Limb (tissue), 2 donors: ENCODE results near the gene TMEM131L.
A peak's percentile ranks its signal among the peaks of the same experiment; 100 is the strongest.

Experiments
- DNase-seq, 2 donors: peaks; one replicate each; pipeline ENCODE4 v3.0.0-alpha.2; 2016; ENCODE audit errors: extremely low spot score in 2 of 2

The TMEM131L gene

DNA sequence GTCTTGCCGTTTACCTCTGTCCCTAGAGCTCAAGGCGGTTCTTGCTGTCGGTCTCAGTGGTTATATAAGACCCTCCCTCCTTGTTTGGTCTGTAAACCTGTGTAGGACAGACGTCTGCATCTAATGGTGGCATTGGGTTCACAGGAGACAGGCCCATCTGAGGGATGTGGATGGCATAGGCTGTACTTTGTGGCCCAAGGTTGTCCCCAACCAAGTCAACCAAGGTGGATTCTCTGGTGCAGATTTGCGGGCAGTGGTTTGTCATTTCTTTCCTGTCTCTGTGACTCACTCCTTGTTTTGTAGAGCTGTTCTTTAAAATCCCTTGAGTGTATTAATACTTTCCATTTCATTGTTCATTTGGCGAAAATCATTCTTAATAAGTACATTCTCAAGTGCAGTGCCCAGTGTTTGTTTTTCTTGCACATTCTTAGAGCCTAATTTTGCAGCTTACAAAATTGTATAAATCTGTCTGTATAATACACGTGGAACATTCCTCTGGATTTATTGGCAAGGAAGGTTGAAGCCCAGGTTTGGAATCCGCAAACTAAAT is 149.9 kb downstream of the TMEM131L start:
- no peak for DNase-seq

DNA sequence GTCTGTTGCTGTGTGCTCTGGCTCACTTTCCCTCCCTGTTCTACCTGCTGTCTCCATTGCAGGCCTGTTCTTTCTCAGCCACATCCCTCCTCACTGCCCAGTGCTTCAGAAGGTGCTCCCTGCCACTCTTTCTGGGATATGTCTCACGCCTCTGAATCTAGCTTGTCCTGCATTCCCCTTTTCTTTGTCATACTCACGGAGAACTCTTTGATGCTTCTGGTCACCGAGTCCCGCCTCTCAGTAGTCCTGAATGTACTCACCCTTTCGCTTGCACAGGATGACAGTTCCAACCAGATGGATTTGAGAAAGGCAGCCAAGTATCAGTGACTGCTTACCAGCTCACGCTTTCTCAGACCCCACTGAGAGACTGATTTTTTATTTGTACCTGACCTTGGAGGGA is 152.7 kb downstream of the TMEM131L start:
- DNase-seq = no peak

DNA sequence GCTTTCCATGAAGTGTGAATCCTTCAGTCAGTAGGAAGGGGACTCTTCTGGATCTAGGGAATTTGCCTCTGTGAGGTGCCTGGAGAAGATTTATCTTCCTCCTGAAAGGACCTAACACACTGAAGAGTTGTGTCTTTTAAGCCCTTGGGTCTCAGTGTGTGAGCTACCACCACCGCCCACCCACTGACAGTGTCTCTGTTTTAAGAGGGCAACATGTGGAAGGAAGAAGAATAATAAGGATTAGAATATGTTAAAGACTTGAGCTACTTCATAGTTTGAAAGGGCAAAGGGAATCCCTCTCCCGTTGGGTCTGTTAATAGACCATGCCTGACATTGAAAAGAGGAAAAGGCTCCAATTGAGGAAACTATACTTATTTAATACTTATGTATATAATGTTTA is 153.7 kb downstream of the TMEM131L start:
- DNase-seq = no peak

DNA sequence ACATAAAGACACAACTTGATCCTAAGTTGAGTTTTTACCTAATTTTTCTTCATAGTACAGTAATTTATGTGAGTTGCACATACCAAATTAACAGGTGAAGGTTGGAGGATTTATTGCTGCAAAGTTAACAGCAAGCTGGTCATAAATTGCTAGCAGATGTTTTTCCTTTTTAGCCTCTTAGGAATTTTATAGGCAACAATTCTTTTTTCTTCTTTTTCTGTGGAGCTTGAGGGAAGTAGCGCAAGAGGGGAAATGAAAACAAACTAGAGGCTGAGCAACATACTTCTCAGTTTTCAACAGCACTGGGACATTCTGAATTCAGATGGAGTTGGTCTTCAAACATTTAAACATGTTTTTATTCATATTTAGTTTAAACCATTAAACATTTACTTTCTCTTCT is 154.2 kb downstream of the TMEM131L start:
- DNase-seq = peak in 1 of 2 donors; percentile 34

DNA sequence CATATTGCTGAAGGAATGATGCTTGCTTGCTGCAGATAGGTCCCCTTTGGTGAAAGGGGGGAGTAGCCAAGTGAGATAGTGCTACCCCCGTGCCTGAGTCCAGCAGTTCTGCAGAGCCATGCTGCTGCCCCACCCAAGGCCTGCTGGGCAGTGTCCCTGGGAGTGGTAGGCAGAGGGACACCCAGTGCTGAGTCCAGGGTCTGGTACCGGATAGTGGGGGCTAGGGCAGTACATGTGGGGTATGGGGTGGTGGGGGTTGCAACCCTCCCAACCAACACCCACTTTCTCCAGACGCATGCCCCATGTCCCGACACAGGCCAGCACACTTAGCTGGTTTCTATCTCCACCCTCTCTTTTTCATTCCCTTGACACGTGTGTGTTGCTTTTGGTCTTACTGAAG is 155.9 kb downstream of the TMEM131L start:
- DNase-seq = no peak

DNA sequence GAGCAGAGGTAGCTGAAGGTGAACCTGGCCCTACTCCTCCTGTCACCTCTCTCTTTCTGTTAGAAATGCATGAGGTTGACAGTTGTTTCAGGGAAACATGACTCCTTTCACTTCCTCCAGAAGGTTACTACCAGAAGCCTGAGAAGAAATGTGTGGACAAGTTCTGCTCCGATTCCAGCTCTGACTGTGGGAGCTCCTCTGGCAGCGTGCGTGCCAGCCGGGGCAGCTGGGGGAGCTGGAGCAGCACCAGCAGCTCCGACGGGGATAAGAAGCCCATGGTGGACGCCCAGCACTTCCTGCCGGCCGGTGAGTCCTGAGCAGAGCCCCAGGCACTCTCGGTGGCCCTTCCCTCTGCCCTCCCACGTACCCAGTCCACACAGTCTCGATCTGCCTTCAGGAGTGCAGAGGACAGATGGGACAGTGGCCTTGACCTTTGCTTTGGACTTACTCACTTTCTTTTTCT is 156.6 kb downstream of the TMEM131L start:
- DNase-seq = no peak

DNA sequence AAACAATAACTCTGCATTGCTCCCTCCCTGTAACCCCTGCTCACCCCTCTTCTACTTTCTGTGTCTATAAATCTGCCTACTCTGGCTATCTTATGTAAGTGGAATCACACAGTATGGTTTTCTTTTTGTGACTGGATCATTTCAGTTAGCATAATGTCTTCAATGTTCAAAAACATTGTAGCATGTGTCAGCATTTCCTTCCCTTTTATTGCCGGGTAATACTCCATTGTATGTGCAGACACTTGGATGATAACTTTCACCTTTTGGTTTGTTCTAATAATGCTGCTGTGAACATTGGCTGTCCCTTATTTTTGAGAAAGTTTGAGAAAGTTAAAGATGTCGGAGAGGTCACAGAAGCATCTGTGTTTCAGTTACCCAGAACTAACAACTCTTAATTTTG is 157.3 kb downstream of the TMEM131L start:
- DNase-seq = no peak

DNA sequence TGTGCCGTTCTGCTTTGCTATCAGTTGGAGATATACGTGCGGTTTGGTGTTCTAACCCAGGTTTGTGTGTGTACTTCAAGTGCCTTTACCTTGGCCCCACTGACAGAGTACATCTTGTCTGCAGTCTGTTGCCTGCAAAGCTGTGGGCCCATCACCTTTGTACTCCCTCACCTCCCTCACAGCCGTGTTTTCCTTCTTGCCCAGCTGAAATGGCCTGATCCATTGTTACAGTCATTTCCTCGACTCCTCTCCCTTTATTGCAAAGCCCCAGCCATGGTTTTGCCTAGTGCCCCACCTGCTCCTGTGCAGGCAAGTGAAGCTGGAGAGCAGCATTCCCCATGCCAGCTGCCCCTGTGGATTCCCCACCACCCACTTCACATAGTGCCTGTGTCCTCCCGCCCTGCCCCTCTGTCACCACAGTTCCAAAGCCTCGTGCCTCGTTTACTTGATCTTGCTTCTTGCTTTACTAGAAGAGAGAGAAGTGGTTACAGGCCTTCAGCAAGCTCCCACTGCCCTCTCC is 162.7 kb downstream of the TMEM131L start:
- DNase-seq = no peak

DNA sequence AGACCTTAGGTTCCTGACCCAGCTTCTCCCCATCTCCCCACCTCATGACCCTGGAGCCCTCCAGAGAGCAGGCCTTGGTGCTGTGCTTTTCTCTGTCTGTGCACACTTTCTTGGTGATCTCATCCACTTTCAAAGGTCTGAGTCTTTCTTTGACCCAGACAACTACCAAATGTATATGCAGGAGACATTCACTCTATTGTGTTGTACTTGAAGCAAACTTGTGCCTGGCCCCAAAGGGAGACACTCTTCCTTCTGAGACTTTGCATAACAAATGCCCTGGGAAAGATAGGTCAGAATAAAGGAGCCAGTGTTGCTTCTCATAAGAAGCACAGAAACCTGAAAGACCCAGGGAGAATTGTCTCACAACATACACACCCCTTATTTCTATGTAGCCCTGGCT is 163.6 kb downstream of the TMEM131L start:
- DNase-seq = no peak

DNA sequence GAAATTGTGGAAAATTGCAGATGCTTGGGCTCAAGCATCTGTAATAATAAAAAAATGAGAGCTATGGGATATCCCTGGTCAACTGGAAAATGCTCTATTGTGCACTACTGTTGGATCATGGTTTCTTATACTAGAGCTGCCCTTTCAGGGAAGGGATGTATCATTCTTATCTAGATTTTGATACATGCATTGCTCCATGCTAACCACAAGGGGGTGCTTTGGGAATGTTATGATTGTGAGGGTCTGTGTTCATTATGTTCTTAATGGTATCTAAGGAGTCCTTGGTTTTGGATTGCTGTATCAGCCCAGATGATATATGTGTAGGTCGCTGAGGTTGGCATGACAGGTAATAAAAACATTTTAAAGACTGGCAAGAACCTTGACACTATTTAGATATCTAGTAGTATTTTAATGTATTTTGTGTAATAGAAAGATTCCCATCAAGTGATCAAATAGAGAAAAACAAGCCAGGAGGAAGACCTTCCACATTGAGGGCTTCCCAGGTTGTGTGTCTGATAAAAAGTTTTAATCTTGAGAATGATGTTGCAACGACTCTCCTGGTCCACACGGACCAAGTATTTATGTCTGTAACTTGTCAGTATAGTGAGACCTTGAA is 168.7 kb downstream of the TMEM131L start:
- no peak for DNase-seq

DNA sequence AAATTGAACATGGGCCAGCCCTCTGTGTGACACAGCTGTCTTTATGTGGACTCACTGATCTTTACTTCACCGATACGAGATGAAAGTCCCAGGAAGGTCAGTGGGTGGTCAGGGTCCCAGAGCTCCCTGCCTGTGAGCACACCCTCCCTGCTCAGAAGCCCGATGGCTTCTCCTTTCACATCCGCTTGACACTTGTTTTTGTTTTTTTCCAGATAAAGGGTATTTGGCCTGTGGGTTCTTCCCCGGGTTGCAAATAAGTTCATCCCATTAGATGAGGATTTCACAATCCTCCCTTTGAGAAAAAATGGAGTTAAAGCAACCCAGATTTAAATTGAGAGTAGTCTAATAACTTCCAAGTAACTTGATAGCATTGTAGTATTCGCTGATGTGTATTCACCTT is 169.7 kb downstream of the TMEM131L start:
- DNase-seq = no peak

DNA sequence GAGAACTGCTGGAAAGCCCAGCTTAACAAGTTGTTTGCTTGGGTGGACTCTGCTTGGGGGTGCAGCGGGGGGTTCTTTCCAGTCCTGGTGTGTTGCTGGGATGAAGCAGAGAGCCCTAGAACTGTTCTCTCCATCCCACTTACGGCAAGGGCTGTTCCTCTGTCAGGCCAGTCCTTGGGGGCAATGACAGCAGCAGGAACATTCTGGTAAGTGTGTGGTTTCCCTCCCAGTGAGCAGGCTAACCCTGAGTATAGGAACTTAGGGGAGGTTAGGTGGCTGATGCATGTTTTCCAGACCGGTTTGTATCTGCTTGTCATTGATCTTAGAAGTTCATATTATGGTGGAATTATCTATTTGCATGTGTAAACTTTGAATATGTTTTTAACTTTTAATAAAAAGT is 171.0 kb downstream of the TMEM131L start:
- DNase-seq = no peak

DNA sequence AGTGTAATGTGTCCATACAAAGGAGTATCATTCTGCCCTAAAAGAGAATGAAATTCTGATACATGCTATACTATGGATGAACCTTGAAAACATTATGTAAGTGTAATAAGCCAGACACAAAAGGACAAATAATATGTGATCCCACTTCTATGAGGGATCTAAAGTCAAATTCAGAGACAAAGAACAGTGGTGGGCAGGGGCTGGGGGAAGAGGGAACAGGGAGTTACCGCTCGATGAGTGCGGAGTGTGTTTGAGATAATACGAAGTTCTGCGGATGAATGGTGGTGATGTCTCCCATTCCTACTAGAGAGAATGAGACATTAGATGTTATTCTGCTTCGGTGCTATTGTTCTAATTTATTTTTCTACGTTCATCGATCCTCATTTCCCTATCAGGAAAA is 171.9 kb downstream of the TMEM131L start:
- DNase-seq = no peak

DNA sequence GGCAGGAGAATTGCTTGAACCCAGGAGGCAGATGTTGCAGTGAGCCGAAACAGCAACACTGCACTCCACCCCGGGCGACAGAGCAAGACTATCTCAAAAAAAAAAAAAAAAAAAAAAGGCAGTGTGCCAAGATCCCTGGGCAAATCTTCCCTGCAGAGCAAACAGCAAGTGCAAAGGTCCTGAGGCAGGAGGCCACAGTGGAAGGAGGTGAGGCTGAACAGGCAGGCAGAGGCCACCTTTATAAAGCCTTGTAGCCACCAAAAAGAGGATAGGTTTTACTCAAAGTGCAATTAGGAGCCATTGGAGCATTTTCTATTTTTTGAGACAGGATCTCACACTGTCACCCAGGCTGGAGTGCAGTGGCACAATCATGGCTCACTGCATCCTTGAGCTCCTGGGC is 172.8 kb downstream of the TMEM131L start:
- DNase-seq = no peak

DNA sequence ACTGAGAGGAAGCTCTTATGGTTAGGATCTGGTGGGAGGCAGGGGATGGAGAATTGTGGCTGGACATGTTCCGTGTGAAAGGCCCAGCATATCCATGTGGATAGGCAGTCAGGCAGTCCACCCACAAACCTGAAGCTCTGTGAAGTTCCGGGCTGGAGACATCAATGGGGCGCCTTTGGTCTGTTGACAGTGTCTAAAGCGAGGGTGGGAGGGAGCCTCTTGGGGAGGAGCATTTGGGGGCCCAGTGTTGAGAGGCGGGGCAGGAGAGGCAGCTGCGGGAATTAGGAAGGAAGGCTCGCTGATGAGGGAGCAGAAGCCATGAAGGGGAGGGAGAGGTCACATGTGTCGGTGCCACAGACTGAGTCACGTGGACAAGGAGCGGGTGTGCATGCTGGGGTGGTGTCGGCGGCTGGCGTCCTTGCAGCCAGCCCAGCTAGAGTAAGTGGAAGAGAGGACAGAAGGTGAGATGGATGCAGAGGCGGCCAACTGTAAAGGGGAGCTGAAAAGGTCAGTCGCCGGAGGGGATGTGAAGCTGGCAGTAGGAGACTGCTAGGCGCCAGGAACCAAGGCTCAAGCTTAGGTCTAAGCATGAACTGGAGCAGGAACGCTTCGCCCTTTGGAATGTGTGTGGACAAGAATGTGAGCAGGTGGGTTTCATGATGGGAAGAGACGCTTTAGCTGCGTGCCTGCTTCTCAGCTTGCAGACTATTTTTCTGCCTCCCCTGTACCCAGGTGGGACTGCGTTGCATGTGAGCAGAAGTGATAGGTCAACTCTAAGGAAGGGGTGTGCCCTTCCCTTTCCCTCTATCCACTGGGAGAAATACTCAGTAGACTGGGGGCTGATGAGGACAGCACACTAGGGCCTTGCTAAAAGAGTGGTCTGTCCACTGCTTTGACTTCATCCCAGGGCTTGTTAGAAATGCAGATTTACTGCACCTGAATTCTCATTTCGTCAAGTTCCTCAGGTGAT is 174.0 kb downstream of the TMEM131L start:
- no peak for DNase-seq

DNA sequence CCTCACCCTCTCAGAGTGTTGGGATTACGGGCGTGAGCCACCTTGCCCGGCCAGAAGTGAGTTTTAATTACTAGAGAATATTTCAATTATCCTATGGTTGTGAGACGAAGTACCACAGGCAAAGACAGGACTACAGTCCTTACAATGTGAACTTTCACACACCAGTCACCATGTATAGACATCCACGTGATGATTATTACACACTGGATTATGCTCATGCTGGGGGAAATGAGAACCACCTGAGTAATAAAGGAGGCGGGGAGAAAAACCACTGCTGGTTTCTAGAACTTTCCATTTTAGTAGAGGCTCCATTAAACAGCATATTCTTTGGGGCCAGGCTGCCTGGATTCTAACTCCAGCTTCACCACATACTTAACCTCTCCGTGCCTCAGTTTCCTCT is 175.4 kb downstream of the TMEM131L start:
- no peak for DNase-seq

DNA sequence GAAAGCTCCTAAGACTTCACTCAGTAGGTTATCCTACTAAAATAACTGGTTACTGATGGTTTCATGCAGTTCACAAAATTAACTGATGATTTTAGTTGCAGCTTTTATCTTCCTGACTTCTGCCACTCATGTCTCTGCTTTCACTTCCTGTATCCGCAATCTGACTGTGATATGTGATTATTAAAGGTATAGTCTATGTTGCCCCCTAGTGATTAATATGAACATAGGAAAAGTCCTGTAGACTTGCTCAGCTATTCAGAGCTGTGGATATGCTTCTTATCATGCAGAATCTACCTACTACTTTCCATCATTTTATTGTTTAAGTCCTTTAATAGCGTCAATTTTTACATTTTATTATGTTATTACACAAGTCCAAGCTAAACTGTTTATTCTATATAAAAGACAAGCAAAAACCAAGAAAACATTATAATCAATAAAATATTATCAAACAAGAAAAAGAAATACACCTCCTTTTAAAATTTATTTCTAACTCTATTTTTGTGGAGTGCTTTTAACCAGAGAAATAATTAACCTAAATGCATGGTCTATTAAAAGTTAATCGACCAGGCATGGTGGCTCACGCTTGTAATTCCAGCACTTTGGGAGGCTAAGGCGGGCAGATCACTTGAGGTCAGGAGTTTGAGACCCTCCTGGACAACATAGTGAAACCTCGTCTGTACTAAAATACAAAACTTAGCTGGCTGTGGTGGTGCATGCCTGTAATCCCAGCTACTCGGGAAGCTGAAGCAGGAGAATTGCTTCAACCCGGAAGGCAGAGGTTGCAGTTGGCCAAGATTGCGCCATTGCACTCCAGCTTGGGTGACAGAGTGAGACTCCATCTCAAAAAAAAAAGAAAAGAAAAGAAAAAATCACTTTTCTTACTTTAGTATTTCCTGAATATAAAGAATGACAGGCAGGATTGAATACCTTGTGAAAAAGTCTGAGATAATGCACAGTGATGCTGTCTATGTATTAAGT is 177.5 kb downstream of the TMEM131L start:
- peak in 1 of 2 donors; percentile 45 for DNase-seq

DNA sequence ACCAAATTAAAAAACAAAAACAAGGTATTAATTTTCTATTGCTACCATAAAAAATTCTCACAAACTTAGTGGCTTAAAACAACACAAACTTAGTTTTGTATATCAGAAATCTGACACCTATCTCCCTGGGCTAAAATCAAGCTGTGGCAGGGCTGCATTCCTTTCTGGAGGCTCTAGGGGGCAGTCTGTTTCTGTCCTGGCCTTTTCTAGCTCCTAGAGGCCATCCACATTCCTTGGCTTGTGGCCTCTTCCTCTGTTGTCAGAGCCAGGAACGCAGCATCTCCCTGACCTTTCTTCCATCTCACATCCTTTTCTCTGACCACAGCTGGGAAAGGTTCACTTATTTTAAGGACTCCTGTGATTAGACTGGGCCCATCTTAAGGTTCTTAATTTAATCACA is 179.0 kb downstream of the TMEM131L start:
- DNase-seq = no peak

DNA sequence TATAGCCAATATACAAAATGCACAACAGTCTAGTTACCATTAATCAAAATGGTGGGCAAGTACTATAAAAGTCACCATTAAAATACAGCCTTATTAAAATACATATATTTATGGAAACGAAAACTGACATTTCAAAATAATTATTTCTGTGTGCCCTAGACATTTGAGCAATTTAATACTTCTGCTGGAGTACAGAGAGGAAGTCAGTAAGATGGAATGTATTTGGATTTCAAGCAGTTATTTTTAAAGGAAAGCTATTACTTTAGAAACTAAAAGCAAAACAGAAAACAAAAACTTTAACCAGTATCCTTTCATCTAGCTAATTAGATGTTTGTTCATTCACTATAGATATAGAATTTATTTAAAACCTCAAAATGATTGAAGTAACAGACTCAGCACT is 180.1 kb downstream of the TMEM131L start:
- DNase-seq = no peak

DNA sequence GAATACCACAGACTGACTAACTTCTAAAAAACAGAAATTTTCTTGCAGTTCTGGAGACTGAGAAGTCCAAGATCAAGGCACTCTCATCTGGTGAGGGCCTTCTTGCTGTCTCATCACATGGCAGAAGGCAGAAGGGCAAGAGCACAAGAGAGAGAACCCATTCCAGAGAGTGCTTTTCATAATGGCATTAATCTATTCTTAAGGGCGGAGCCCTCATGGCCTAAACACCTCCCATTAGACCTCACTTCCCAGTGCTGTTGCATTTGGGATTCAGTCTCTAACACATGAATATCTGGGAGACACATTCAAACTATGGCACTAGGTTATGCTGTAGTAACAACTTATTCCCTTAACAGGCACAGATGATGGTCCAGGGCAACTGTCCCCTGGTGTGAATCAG is 180.8 kb downstream of the TMEM131L start:
- DNase-seq = no peak

DNA sequence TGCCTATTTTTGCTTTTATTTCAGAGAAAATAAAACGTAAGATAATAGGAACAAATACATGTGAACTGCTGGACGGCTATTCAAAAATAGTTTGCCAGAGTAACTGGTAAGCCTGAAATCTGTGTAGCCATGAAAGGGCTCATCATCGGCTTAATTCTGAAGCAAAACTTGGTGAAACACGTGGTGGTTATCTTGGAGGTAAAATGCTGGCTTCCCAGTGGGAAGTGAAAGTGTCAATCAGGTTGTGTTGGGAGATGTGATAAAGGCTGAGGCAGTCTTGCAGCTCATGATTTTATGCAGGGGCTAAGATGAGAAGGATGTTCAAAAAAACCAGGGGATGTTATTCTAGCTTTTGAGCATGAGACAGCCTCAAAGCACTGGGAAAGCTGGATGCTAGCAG is 181.8 kb downstream of the TMEM131L start:
- no peak for DNase-seq
